GF-D8 (cell line): ENCODE results near the gene MAP4K4.

Source experiments
- DNase-seq: peaks from one replicate; lab custom pipeline; 2025; lab: John Stamatoyannopoulos, UW

Gene MAP4K4

GRCh38 chr2:101793277-101793969 is 95.9 kb downstream of the MAP4K4 start:
- no peak for DNase-seq

- DNase-seq, result no peak
Measured at GRCh38 chr2:101794141-101794540, 96.6 kb downstream of the MAP4K4 start.

- DNase-seq, result no peak
Measured at GRCh38 chr2:101795033-101795432, 97.5 kb downstream of the MAP4K4 start.

GRCh38 chr2:101796825-101797600 is 99.5 kb downstream of the MAP4K4 start:
- no peak for DNase-seq

GRCh38 chr2:101801496-101801895 is 104.0 kb downstream of the MAP4K4 start:
- DNase-seq, result no peak

- no peak for DNase-seq
Measured at GRCh38 chr2:101802329-101802728, 104.8 kb downstream of the MAP4K4 start.

- no peak for DNase-seq
Measured at GRCh38 chr2:101803128-101803527, 105.6 kb downstream of the MAP4K4 start.

- no peak for DNase-seq
Measured at GRCh38 chr2:101803945-101804696, 106.6 kb downstream of the MAP4K4 start.

- no peak for DNase-seq
Measured at GRCh38 chr2:101805152-101806088, 107.9 kb downstream of the MAP4K4 start.

GRCh38 chr2:101806123-101806522 is 108.6 kb downstream of the MAP4K4 start:
- no peak for DNase-seq

GRCh38 chr2:101806701-101807100 is 109.2 kb downstream of the MAP4K4 start:
- peak; percentile 53 for DNase-seq

- no peak for DNase-seq
Measured at GRCh38 chr2:101807242-101807641, 109.7 kb downstream of the MAP4K4 start.

- DNase-seq, result no peak
Measured at GRCh38 chr2:101808006-101808562, 110.6 kb downstream of the MAP4K4 start.

GRCh38 chr2:101809698-101810097 is 112.2 kb downstream of the MAP4K4 start:
- DNase-seq, result no peak

- no peak for DNase-seq
Measured at GRCh38 chr2:101811226-101812015, 113.9 kb downstream of the MAP4K4 start.

GRCh38 chr2:101812226-101812625 is 114.7 kb downstream of the MAP4K4 start:
- DNase-seq, result no peak

GRCh38 chr2:101814752-101815151 is 117.2 kb downstream of the MAP4K4 start:
- no peak for DNase-seq

- DNase-seq, result no peak
Measured at GRCh38 chr2:101815154-101815553, 117.6 kb downstream of the MAP4K4 start.

- DNase-seq, result no peak
Measured at GRCh38 chr2:101815739-101816391, 118.4 kb downstream of the MAP4K4 start.

GRCh38 chr2:101816598-101816997 is 119.1 kb downstream of the MAP4K4 start:
- no peak for DNase-seq
